ENCODE data around the gene CTNND2. TPM values are rescaled to one million over a fixed set of nuclear protein-coding genes. Genes with fewer than 3 reads are reported as not detected.

The CTNND2 gene
- total RNA-seq, 2 donors from 2014 or later: not detected

- Mint-ChIP-seq H3K36me3 (no peaks in the 10 kb centered on the region), H3K27ac (no peak overlapping the region), H3K4me3 (no peak overlapping the region), H3K4me1 (ENCODE audit: low read depth in 2 of 2) (no peaks in the 10 kb centered on the region), H3K27me3 (peaks cover 3 to 7% of the 10 kb centered on the region in 2 donors), H3K9me3 (no peaks in the 10 kb centered on the region)
- DNase-seq (ENCODE audit: low spot score) (no peak), ATAC-seq (no peak)
These were observed 409.9 kb downstream of the CTNND2 start for GRCh38 chr5:11494340-11494739.

GRCh38 chr5:11491404-11492075 lies 412.7 kb downstream of the CTNND2 start:
- DNase-seq (ENCODE audit: low spot score) (no peak), ATAC-seq (no peak)
- peaks cover 3 to 8% of the 10 kb centered on the region in 2 donors for H3K27me3 Mint-ChIP-seq
- no peaks in the 10 kb centered on the region for H3K9me3 Mint-ChIP-seq
- no peaks in the 10 kb centered on the region for H3K36me3 Mint-ChIP-seq
- no peak overlapping the region for H3K4me3 Mint-ChIP-seq
- no peaks in the 10 kb centered on the region for H3K4me1 Mint-ChIP-seq (ENCODE audit: low read depth in 2 of 2)
- H3K27ac Mint-ChIP-seq: no peak overlapping the region

- H3K4me3 Mint-ChIP-seq: no peak overlapping the region
These were observed 420.6 kb downstream of the CTNND2 start for GRCh38 chr5:11483630-11484029.

GRCh38 chr5:11482011-11482410 lies 422.2 kb downstream of the CTNND2 start:
- Mint-ChIP-seq H3K4me3 (no peak overlapping the region), H3K4me1 (ENCODE audit: low read depth in 2 of 2) (no peaks in the 10 kb centered on the region), H3K27ac (no peak overlapping the region), H3K9me3 (no peaks in the 10 kb centered on the region), H3K36me3 (peaks cover 6% of the 10 kb centered on the region), H3K27me3 (peaks cover 17 to 33% of the 10 kb centered on the region in 2 donors)
- DNase-seq (ENCODE audit: low spot score): no peak
- no peak for ATAC-seq

More at GRCh38 chr5:11483630-11484029, 420.6 kb downstream of the CTNND2 start:
- Mint-ChIP-seq H3K27ac (no peak overlapping the region), H3K9me3 (no peaks in the 10 kb centered on the region), H3K36me3 (peaks cover 6% of the 10 kb centered on the region), H3K27me3 (peaks cover 17 to 33% of the 10 kb centered on the region in 2 donors), H3K4me1 (ENCODE audit: low read depth in 2 of 2) (no peaks in the 10 kb centered on the region)
- ATAC-seq (no peak), DNase-seq (ENCODE audit: low spot score) (no peak)

GRCh38 chr5:11477786-11478185 lies 426.5 kb downstream of the CTNND2 start:
- ATAC-seq: no peak
- Mint-ChIP-seq H3K36me3 (peaks cover 6% of the 10 kb centered on the region), H3K9me3 (no peaks in the 10 kb centered on the region)

GRCh38 chr5:11476866-11477265 lies 427.4 kb downstream of the CTNND2 start:
- Mint-ChIP-seq H3K36me3 (no peaks in the 10 kb centered on the region), H3K4me1 (ENCODE audit: low read depth in 2 of 2) (no peaks in the 10 kb centered on the region), H3K27ac (no peak overlapping the region), H3K27me3 (peaks cover 0 to 13% of the 10 kb centered on the region in 2 donors), H3K9me3 (no peaks in the 10 kb centered on the region), H3K4me3 (no peak overlapping the region)
- no peak for ATAC-seq
- DNase-seq (ENCODE audit: low spot score): no peak

More at GRCh38 chr5:11477786-11478185, 426.5 kb downstream of the CTNND2 start:
- Mint-ChIP-seq H3K4me1 (ENCODE audit: low read depth in 2 of 2) (no peaks in the 10 kb centered on the region), H3K27me3 (peaks cover 8 to 19% of the 10 kb centered on the region in 2 donors), H3K27ac (no peak overlapping the region), H3K4me3 (no peak overlapping the region)
- no peak for DNase-seq (ENCODE audit: low spot score)

- Mint-ChIP-seq H3K9me3 (no peaks in the 10 kb centered on the region), H3K27ac (no peak overlapping the region), H3K4me1 (ENCODE audit: low read depth in 2 of 2) (no peaks in the 10 kb centered on the region), H3K27me3 (peaks cover 0 to 9% of the 10 kb centered on the region in 2 donors), H3K36me3 (no peaks in the 10 kb centered on the region), H3K4me3 (no peak overlapping the region)
- ATAC-seq (no peak), DNase-seq (ENCODE audit: low spot score) (no peak)
These were observed 435.8 kb downstream of the CTNND2 start for GRCh38 chr5:11468334-11469039.

- DNase-seq (ENCODE audit: low spot score) (no peak), ATAC-seq (no peak)
- Mint-ChIP-seq H3K4me1 (ENCODE audit: low read depth in 2 of 2) (no peaks in the 10 kb centered on the region), H3K36me3 (no peaks in the 10 kb centered on the region), H3K27ac (no peak overlapping the region), H3K9me3 (no peaks in the 10 kb centered on the region), H3K4me3 (no peak overlapping the region), H3K27me3 (peaks cover 0 to 12% of the 10 kb centered on the region in 2 donors)
These were observed 436.7 kb downstream of the CTNND2 start for GRCh38 chr5:11467588-11467987.

GRCh38 chr5:11459716-11460115 lies 444.5 kb downstream of the CTNND2 start:
- Mint-ChIP-seq H3K4me1 (ENCODE audit: low read depth in 2 of 2) (no peaks in the 10 kb centered on the region), H3K4me3 (no peak overlapping the region), H3K9me3 (no peaks in the 10 kb centered on the region), H3K27ac (no peak overlapping the region), H3K27me3 (peaks cover 0 to 16% of the 10 kb centered on the region in 2 donors), H3K36me3 (no peaks in the 10 kb centered on the region)
- ATAC-seq (no peak), DNase-seq (ENCODE audit: low spot score) (no peak)

- Mint-ChIP-seq H3K9me3 (no peaks in the 10 kb centered on the region), H3K27me3 (peaks cover 0 to 5% of the 10 kb centered on the region in 2 donors), H3K36me3 (no peaks in the 10 kb centered on the region), H3K27ac (no peak overlapping the region), H3K4me3 (no peak overlapping the region), H3K4me1 (ENCODE audit: low read depth in 2 of 2) (no peaks in the 10 kb centered on the region)
- ATAC-seq: no peak
- no peak for DNase-seq (ENCODE audit: low spot score)
These were observed 448.7 kb downstream of the CTNND2 start for GRCh38 chr5:11455505-11455904.

- peaks cover 0 to 5% of the 10 kb centered on the region in 2 donors for H3K27me3 Mint-ChIP-seq
- no peak overlapping the region for H3K27ac Mint-ChIP-seq
- H3K36me3 Mint-ChIP-seq: no peaks in the 10 kb centered on the region
- no peak for DNase-seq (ENCODE audit: low spot score)
- no peaks in the 10 kb centered on the region for H3K9me3 Mint-ChIP-seq
- no peaks in the 10 kb centered on the region for H3K4me1 Mint-ChIP-seq (ENCODE audit: low read depth in 2 of 2)
- ATAC-seq: no peak
- no peak overlapping the region for H3K4me3 Mint-ChIP-seq
These were observed 451.4 kb downstream of the CTNND2 start for GRCh38 chr5:11452852-11453251.

- Mint-ChIP-seq H3K27ac (no peak overlapping the region), H3K36me3 (no peaks in the 10 kb centered on the region), H3K4me1 (ENCODE audit: low read depth in 2 of 2) (no peaks in the 10 kb centered on the region), H3K4me3 (no peak overlapping the region), H3K27me3 (peaks cover 0 to 4% of the 10 kb centered on the region in 2 donors), H3K9me3 (no peaks in the 10 kb centered on the region)
- DNase-seq (ENCODE audit: low spot score) (no peak), ATAC-seq (no peak)
These were observed 454.3 kb downstream of the CTNND2 start for GRCh38 chr5:11449966-11450365.

- Mint-ChIP-seq H3K4me1 (ENCODE audit: low read depth in 2 of 2) (no peaks in the 10 kb centered on the region), H3K9me3 (no peaks in the 10 kb centered on the region), H3K36me3 (no peaks in the 10 kb centered on the region), H3K4me3 (no peak overlapping the region), H3K27ac (no peak overlapping the region), H3K27me3 (peaks cover 0 to 4% of the 10 kb centered on the region in 2 donors)
- no peak for ATAC-seq
- no peak for DNase-seq (ENCODE audit: low spot score)
These were observed 455.0 kb downstream of the CTNND2 start for GRCh38 chr5:11449217-11449616.

GRCh38 chr5:11443831-11444230 lies 460.4 kb downstream of the CTNND2 start:
- Mint-ChIP-seq H3K4me3 (no peak overlapping the region), H3K4me1 (ENCODE audit: low read depth in 2 of 2) (no peaks in the 10 kb centered on the region), H3K36me3 (no peaks in the 10 kb centered on the region), H3K9me3 (no peaks in the 10 kb centered on the region), H3K27ac (no peak overlapping the region), H3K27me3 (peaks cover 0 to 4% of the 10 kb centered on the region in 2 donors)
- DNase-seq (ENCODE audit: low spot score) (no peak), ATAC-seq (no peak)

Measured in natural killer cell treated with Interleukin-12 subunit alpha and Interleukin-12 subunit beta and Interleukin-15 and Interleukin-18, amount 100 ng/mL, for 72 hours (primary cell).